Vagina (tissue), 2 donors: ENCODE measurements around the gene PHOSPHO1.
"Not testable (repeated sequence)": the region's sequence is repeated elsewhere in the genome, so short reads cannot be mapped to it uniquely, and the experiment has no call there.

Experiments
- POLR2A ChIP-seq, 2 donors: fragments of 450-650 bp; IDR thresholded peaks; one replicate each; pipeline ENCODE4 v1.6.1; 2017; ENCODE audit warnings: antibody characterized with exemption in 2 of 2, mild to moderate bottlenecking in 2 of 2, moderate library complexity in 2 of 2
- POLR2AphosphoS5 ChIP-seq, 2 donors: sonication (generic); formaldehyde crosslinking; IDR thresholded peaks; one replicate each; pipeline ENCODE4 v1.9.0; 2017; ENCODE audit warnings: antibody characterized with exemption in 2 of 2, mild to moderate bottlenecking in 2 of 2, low read depth in 1 of 2; ENCODE audit not compliant: insufficient read depth in 1 of 2
- TF ChIP-seq, protein P1 (sequence below), 3 experiments: fragments of 450-650 bp in 2 of 3; fragments of 200-600 bp in 1 of 3; sonication (generic) in 1 of 3; IDR thresholded peaks; one replicate each; pipeline ENCODE4 v1.5.1; 2017 to 2019; ENCODE audit warnings: antibody characterized with exemption in 3 of 3, mild to moderate bottlenecking in 2 of 3, moderate library complexity in 2 of 3

DNA sequence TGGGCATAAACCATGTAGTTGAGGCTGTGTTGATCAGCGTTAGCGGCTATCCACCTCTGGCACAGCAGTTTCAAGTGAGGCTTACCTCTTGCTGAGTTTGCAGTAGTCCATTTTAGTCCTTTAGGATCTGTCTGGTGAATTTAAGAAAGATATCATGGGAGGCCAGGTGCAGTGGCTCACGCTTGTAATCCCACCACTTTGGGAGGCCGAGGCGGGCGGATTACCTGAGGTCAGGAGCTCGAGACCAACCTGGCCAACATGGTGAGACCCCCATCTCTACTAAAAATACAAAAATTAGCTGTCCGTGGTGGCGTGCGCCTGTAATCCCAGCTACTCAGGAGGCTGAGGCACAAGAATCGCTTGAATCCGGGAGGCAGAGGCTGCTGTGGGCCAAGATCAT, 45.4 kb upstream of the PHOSPHO1 start:
- TF ChIP-seq, protein P1, sequence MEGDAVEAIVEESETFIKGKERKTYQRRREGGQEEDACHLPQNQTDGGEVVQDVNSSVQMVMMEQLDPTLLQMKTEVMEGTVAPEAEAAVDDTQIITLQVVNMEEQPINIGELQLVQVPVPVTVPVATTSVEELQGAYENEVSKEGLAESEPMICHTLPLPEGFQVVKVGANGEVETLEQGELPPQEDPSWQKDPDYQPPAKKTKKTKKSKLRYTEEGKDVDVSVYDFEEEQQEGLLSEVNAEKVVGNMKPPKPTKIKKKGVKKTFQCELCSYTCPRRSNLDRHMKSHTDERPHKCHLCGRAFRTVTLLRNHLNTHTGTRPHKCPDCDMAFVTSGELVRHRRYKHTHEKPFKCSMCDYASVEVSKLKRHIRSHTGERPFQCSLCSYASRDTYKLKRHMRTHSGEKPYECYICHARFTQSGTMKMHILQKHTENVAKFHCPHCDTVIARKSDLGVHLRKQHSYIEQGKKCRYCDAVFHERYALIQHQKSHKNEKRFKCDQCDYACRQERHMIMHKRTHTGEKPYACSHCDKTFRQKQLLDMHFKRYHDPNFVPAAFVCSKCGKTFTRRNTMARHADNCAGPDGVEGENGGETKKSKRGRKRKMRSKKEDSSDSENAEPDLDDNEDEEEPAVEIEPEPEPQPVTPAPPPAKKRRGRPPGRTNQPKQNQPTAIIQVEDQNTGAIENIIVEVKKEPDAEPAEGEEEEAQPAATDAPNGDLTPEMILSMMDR (IDR thresholded peaks at IDR 0.05), result not testable (repeated sequence)
- not testable (repeated sequence) for TF ChIP-seq POLR2A (IDR thresholded peaks at IDR 0.05); POLR2AphosphoS5 (IDR thresholded peaks at IDR 0.05; ENCODE audit: insufficient read depth in 1 of 2, low read depth in 1 of 2)
